Measurements from ENCODE around the gene AHCTF1.
"Not testable (repeated sequence)": the region's sequence is repeated elsewhere in the genome, so short reads cannot be mapped to it uniquely, and the experiment has no call there.

AHCTF1 gene

DNA sequence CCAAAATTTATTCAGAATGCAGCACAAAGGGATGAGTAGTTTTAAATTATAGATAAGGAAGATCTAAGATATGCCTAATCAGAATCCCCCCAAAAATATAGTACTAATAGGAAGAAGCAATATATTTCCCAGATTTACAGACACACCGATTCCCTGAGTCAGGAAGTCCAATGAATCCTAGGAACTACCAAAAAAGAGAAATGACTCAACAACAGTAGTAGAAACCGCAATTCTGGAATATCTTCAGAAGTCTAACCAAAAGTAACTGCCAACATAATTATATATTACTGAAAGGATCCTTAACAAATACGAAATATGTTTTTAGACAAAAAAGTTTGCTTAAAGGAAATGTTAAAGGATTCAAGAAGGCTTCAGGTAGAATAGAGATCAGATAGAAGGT lies 10.3 kb downstream of the AHCTF1 start:
- TF ChIP-seq ZFX (IDR thresholded peaks at IDR 0.05; ENCODE audit: borderline replicate concordance): no peak
- TF ChIP-seq, protein P1, sequence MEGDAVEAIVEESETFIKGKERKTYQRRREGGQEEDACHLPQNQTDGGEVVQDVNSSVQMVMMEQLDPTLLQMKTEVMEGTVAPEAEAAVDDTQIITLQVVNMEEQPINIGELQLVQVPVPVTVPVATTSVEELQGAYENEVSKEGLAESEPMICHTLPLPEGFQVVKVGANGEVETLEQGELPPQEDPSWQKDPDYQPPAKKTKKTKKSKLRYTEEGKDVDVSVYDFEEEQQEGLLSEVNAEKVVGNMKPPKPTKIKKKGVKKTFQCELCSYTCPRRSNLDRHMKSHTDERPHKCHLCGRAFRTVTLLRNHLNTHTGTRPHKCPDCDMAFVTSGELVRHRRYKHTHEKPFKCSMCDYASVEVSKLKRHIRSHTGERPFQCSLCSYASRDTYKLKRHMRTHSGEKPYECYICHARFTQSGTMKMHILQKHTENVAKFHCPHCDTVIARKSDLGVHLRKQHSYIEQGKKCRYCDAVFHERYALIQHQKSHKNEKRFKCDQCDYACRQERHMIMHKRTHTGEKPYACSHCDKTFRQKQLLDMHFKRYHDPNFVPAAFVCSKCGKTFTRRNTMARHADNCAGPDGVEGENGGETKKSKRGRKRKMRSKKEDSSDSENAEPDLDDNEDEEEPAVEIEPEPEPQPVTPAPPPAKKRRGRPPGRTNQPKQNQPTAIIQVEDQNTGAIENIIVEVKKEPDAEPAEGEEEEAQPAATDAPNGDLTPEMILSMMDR (IDR thresholded peaks at IDR 0.05): no peak
- no peak overlapping the region for H3K27ac ChIP-seq

DNA sequence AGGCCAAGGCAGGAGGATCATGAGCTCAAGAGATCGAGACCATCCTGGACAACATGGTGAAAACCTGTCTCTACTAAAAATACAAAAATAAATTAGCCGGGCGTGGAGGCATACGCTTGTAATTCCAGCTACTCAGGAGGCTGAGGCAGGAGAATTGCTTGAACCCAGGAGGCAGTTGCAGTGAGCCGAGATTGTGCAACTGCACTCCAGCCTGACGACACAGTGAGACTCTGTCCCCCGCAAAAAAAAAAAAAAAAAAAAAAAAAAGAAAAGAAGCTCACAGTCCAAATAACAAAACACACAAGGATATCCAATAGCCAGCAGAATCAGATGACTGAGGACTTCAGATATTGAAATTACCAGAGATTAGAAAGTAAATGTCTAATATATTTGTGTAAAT lies 11.8 kb downstream of the AHCTF1 start:
- no peak for TF ChIP-seq ZFX (IDR thresholded peaks at IDR 0.05; ENCODE audit: borderline replicate concordance)
- TF ChIP-seq, protein P1 (IDR thresholded peaks at IDR 0.05): no peak
- no peak overlapping the region for H3K27ac ChIP-seq

DNA sequence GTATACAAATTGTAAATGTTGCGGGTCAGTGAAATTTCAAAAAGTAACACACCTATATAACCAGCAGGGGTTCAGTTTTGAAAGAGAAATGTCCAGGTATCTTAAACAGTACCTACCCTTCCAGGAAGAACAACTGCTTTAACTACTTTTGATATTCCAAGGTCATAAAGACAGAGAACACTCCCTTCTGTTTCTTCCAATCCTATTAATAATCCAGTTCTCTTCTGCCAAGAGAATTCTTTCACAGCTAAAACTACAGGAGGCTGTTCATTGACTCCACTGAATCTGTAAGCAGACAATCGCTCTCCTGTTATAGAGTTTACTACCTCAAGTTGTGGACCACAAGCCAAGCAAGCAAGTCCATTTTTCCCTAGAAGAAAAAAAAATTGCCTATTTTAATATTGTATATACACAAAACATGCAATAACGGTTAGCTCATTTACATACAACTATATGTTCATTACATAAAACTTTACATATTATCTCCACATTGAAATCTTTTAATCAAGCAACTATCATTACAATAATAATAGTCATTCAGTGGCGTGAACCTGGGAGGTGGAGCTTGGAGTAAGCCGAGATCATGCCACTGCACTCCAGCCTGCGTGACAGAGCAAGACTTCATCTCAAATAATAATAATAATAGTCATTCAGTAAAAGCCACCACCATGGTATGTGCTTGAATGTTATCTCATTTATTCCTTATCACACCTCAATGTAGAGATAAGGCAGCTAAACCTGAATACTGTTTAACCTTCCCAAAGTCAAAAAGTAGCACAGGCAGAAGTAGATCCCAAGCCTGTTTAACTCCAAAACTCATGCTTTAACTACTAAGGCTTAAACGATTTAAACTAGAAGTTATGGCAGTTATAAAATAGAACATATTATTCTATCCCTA lies 15.5 kb downstream of the AHCTF1 start:
- not testable (repeated sequence) for H3K27ac ChIP-seq

DNA sequence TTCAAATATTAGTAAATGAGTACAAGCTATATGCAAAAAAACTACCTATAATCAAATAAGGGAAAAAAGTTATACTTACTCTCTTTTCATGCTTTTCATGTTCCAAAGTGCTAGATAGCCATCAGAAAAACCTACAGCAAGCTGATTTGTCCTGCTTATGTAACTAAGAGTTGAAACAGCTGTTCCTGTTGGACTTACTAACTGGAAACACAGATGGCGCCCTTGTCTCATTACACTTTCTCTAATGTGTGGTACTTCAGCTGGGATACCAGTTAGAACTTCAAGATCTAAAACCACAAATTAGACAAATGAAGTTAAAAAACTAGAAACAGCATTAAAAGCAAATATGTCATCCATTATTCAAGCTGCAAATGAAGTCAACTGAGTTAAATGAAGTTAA lies 24.3 kb downstream of the AHCTF1 start:
- TF ChIP-seq, protein P1 (IDR thresholded peaks at IDR 0.05): peak; percentile 76
- TF ChIP-seq ZFX (IDR thresholded peaks at IDR 0.05; ENCODE audit: borderline replicate concordance): no peak
- H3K27ac ChIP-seq: no peak overlapping the region

DNA sequence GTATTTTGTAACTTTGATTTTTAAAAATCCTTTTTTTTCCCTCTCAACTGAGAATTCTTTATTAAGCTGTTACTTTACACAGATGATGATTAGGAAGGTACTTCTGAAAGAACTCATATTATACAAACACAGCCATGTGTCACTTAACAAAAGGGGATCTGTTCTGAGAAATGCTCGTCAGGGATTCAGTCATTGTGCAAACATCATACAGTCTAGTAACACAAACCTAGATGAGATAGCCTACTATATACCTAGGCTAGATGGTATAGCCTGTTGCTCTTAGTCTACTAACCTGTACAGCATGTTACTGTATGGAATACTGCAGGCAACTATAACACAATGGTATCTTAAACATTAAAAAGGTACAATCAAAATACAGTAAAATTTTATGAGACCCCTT lies 24.9 kb downstream of the AHCTF1 start:
- TF ChIP-seq, protein P1 (IDR thresholded peaks at IDR 0.05): no peak
- no peak for TF ChIP-seq ZFX (IDR thresholded peaks at IDR 0.05; ENCODE audit: borderline replicate concordance)
- no peak overlapping the region for H3K27ac ChIP-seq

DNA sequence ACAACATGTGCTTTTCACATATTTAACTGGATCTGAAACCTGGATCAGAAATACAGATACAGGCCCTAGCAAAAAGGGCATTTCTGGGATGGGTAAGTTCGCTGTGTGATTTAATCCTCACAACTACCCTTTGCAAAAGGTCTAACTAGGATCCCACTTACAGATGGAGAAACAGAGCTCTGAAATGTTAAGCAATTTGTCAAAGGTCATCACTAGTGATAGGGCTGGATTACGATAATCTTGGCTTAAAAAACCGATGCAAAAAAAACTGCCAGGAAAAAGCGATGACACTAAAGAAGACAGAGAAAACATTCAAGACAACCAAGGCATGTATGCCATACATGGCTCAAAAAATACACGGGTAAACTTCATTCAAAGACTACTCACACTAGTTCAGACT lies 29.9 kb downstream of the AHCTF1 start:
- TF ChIP-seq, protein P1 (IDR thresholded peaks at IDR 0.05): no peak
- no peak for TF ChIP-seq ZFX (IDR thresholded peaks at IDR 0.05; ENCODE audit: borderline replicate concordance)
- no peak overlapping the region for H3K27ac ChIP-seq

DNA sequence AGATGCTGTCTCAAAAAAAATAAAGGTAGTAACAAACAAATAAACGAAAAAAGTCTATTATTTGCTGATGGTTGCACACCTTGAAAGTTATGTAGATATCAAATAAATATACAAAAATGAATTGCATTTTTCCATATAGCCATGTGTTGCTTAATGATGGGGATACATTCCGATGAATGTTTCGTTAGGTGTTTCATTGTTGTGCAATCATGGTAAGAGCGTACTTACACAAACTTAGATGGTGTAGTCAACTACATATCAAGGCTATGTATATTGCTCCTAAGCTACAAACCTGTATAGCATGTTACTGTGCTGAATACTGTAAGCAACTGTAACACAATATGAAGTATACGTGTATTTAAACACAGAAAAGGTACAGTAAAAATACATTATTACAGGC lies 34.4 kb downstream of the AHCTF1 start:
- TF ChIP-seq, protein P1 (IDR thresholded peaks at IDR 0.05): no peak
- no peak overlapping the region for H3K27ac ChIP-seq

All from 22Rv1 (cell line).